ENCODE measurements around the gene NFKBIA.

- TF ChIP-seq CTCF (IDR thresholded peaks at IDR 0.05; ENCODE audit: low read depth, low read length, missing input control) (no peak), SP1 (IDR thresholded peaks at IDR 0.05) (no peak), RAD21 (IDR thresholded peaks at IDR 0.05) (no peak), REST (IDR thresholded peaks at IDR 0.05) (no peak), TAF1 (conservative IDR thresholded peaks at IDR 0.05) (no peak), ATF3 (IDR thresholded peaks at IDR 0.05) (no peak), YY1 (IDR thresholded peaks at IDR 0.05) (no peak)
- TF ChIP-seq, protein P1, sequence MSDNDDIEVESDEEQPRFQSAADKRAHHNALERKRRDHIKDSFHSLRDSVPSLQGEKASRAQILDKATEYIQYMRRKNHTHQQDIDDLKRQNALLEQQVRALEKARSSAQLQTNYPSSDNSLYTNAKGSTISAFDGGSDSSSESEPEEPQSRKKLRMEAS (IDR thresholded peaks at IDR 0.05) = no peak
Observed at GRCh38 chr14:35410858-35411257, 6.3 kb upstream of the NFKBIA start.

Data from liver (tissue), 3 donors.